HCT116 (cell line): ENCODE results near the gene ARHGEF19. TPM values are rescaled to one million over a fixed set of nuclear protein-coding genes. Genes with fewer than 3 reads are reported as not detected.

Experiments
- ATAC-seq: fragments of 200-7000 bp; cut with Tn5 transposase; 2 replicates; pipeline ENCODE4 v1.9.1; 2020; ENCODE audit warnings: mild to moderate bottlenecking, moderate library complexity
- BruUV-seq: library from RNA; stranded (reverse); fragments of 400-500 nt; replicated peaks from 2 replicates; lab custom pipeline; 2021; lab: Mats Ljungman, UMichigan
- CTCF ChIA-PET: fragments of 300-600 bp; sonication (Branson Sonifier 250); formaldehyde crosslinking; loops from one replicate; lab custom pipeline; 2021; ENCODE audit warnings: antibody characterized with exemption; lab: Charles Lee
- POLR2A ChIA-PET: fragments of 300-600, 350-600 bp; sonication (Branson Sonifier 250); formaldehyde crosslinking; loops from one replicate; lab custom pipeline; 2021; ENCODE audit warnings: antibody characterized with exemption; lab: Charles Lee
- RAD21 ChIA-PET, 2 experiments: fragments of 300-600 bp; sonication (Branson Sonifier 250); formaldehyde crosslinking; loops; one replicate each; lab custom pipeline; 2023; ENCODE audit warnings: low total read pairs in 2 of 2; ENCODE audit not compliant: uncharacterized antibody in 2 of 2, unreplicated experiment in 2 of 2, low non-redundant PET in 1 of 2; lab: Charles Lee
- DNase-seq: peaks from one replicate; pipeline ENCODE4 v3.0.0-alpha.2; 2010; ENCODE audit warnings: low read depth, low spot score
- H2AFZ ChIP-seq: fragments of 200-600 bp; shearing (Covaris generic), sonication (generic); 2 replicates; pipeline ENCODE4 v1.6.1; 2017; ENCODE audit warnings: low read depth, mixed run types, mixed read lengths, antibody characterized with exemption, low read length; ENCODE audit not compliant: poor library complexity, severe bottlenecking
- H3K27ac ChIP-seq: 2 replicates; pipeline ENCODE4 v1.5.1; 2012; ENCODE audit warnings: low read depth, low read length
- H3K27me3 ChIP-seq: fragments of 200-600 bp; sonication (generic); 2 replicates; pipeline ENCODE4 v1.6.1; 2016; ENCODE audit warnings: mixed run types, low read length, mixed read lengths; ENCODE audit not compliant: insufficient read depth
- H3K36me3 ChIP-seq, 2 experiments: fragments of 200-500 bp in 1 of 2; fragments of 200-600 bp in 1 of 2; sonication (Bioruptor generic) in 1 of 2; sonication (generic) in 1 of 2; 2 replicates each; pipeline versions ENCODE4 v1.5.1 to v1.6.1; 2014 to 2016; ENCODE audit warnings: low read length in 2 of 2, inconsistent platforms in 1 of 2, mixed read lengths in 1 of 2, mixed run types in 1 of 2; ENCODE audit not compliant: insufficient read depth in 2 of 2, control insufficient read depth in 1 of 2
- H3K4me1 ChIP-seq, 2 experiments: fragments of 200-600 bp in 1 of 2; sonication (generic) in 1 of 2; 2 replicates each; pipeline versions ENCODE4 v1.5.1 to v1.6.1; 2012 to 2017; ENCODE audit warnings: low read length in 2 of 2, inconsistent platforms in 1 of 2, mild to moderate bottlenecking in 1 of 2, mixed read lengths in 1 of 2, mixed run types in 1 of 2, moderate library complexity in 1 of 2; ENCODE audit not compliant: insufficient read depth in 2 of 2, control insufficient read depth in 1 of 2
- H3K4me2 ChIP-seq: fragments of 200-600 bp; sonication (generic); 2 replicates; pipeline ENCODE4 v1.6.1; 2017; ENCODE audit warnings: mixed run types, low read length, mixed read lengths
- H3K4me3 ChIP-seq, 2 experiments: fragments of 200-600 bp in 1 of 2; sonication (generic) in 1 of 2; replicated peaks in 1 of 2; 2 replicates each; pipeline ENCODE4 v1.5.1; 2011 to 2016; ENCODE audit warnings: low read length in 2 of 2, control low read depth in 1 of 2, low read depth in 1 of 2, mild to moderate bottlenecking in 1 of 2, mixed read lengths in 1 of 2, mixed run types in 1 of 2
- H3K79me2 ChIP-seq: fragments of 200-600 bp; sonication (generic); 2 replicates; pipeline ENCODE4 v1.6.1; 2017; ENCODE audit warnings: mild to moderate bottlenecking, mixed run types, low read length, moderate library complexity, mixed read lengths; ENCODE audit not compliant: insufficient read depth
- H3K9ac ChIP-seq: fragments of 200-600 bp; sonication (generic); 2 replicates; pipeline ENCODE4 v1.6.1; 2016; ENCODE audit warnings: low read length, mixed read lengths
- H3K9me2 ChIP-seq: fragments of 200-600 bp; sonication (generic), shearing (Covaris generic); 2 replicates; pipeline ENCODE4 v1.6.1; 2017; ENCODE audit warnings: mixed run types, mild to moderate bottlenecking, moderate library complexity; ENCODE audit not compliant: insufficient read depth
- H3K9me3 ChIP-seq, 2 experiments: fragments of 200-500 bp in 1 of 2; fragments of 200-600 bp in 1 of 2; sonication (Bioruptor generic) in 1 of 2; sonication (generic) in 1 of 2; 2 replicates each; pipeline ENCODE4 v1.6.1; 2014 to 2017; ENCODE audit warnings: low read length in 2 of 2, mixed read lengths in 2 of 2, inconsistent platforms in 1 of 2, low read depth in 1 of 2, mild to moderate bottlenecking in 1 of 2, mixed run types in 1 of 2, moderate library complexity in 1 of 2; ENCODE audit not compliant: control insufficient read depth in 1 of 2, insufficient read depth in 1 of 2
- H4K20me1 ChIP-seq: fragments of 200-600 bp; sonication (generic), shearing (Covaris generic); 2 replicates; pipeline ENCODE4 v1.6.1; 2017; ENCODE audit warnings: mixed run types, mild to moderate bottlenecking, moderate library complexity; ENCODE audit not compliant: insufficient read depth
- CEBPB ChIP-seq: IDR thresholded peaks from 2 replicates; pipeline ENCODE4 v1.6.1; 2012; ENCODE audit warnings: low read depth
- POLR2A ChIP-seq: IDR thresholded peaks from 2 replicates; pipeline ENCODE4 v1.7.0; 2011; ENCODE audit warnings: borderline replicate concordance; ENCODE audit not compliant: insufficient read depth, insufficient read length; ENCODE audit errors: extremely low read depth
- SIN3A ChIP-seq: IDR thresholded peaks from 2 replicates; pipeline ENCODE4 v1.6.1; 2012; ENCODE audit warnings: low read depth
- intact Hi-C: fragments of 100-400 bp; cut with micrococcal nuclease; formaldehyde crosslinking; loops from 2 replicates; pipeline ENCODE4 v1.10.0; 2022
- total RNA-seq: library from RNA; stranded (reverse); gene quantifications from one replicate; pipeline ENCODE4 v1.2.1, GENCODE V29; 2021; ENCODE audit not compliant: unreplicated experiment
- TF ChIP-seq, protein P1 (sequence below): IDR thresholded peaks from 2 replicates; pipeline ENCODE4 v1.6.1; 2012
- TF ChIP-seq, protein P2 (sequence below), 3 experiments: fragments of 200-600 bp in 1 of 3; sonication (generic) in 1 of 3; IDR thresholded peaks in 2 of 3; conservative IDR thresholded peaks in 1 of 3; 2 replicates each; pipeline ENCODE4 v1.5.1; 2012 to 2017; ENCODE audit warnings: low read depth in 2 of 3, low read length in 2 of 3, antibody characterized with exemption in 1 of 3, borderline replicate concordance in 1 of 3, control low read depth in 1 of 3, mild to moderate bottlenecking in 1 of 3, mixed read lengths in 1 of 3, mixed run types in 1 of 3, moderate library complexity in 1 of 3; ENCODE audit not compliant: insufficient read depth in 1 of 3

The ARHGEF19 gene
- total RNA-seq, 1 experiment from 2014 or later, result 59.7 TPM

GRCh38 chr1:16235944-16236510 is 23.6 kb upstream of the ARHGEF19 start:
- CTCF ChIA-PET, result interaction anchor here (1.3 to 2.6 kb wide), 2 partner anchors 12 to 20 kb away, joined by 5 to 9 read pairs; no protein-coding TSS in a partner anchor
- peak overlapping the region; percentile 84 for H3K9ac ChIP-seq
- peak; percentile 54 for DNase-seq

More at GRCh38 chr1:16235944-16236510, 23.6 kb upstream of the ARHGEF19 start:
- ChIA-PET RAD21 (interaction anchor here in 1 of 2 experiments (1.0 kb wide), 1 partner anchor 157 kb away, joined by 3 read pairs; no protein-coding TSS in a partner anchor), POLR2A (no interaction called here)
- H3K4me1 ChIP-seq, result peaks cover 16 to 33% of the 10 kb centered on the region in 2 experiments
- H3K27ac ChIP-seq, result peak overlapping the region; percentile 70
- no peaks in the 10 kb centered on the region for H3K36me3 ChIP-seq
- peak overlapping the region; percentile 96 for H3K4me2 ChIP-seq
- TF ChIP-seq SIN3A (peak; percentile 65), CEBPB (no peak), POLR2A (no peak)
- TF ChIP-seq, protein P1, sequence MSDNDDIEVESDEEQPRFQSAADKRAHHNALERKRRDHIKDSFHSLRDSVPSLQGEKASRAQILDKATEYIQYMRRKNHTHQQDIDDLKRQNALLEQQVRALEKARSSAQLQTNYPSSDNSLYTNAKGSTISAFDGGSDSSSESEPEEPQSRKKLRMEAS, result peak; percentile 96
- TF ChIP-seq, protein P2, sequence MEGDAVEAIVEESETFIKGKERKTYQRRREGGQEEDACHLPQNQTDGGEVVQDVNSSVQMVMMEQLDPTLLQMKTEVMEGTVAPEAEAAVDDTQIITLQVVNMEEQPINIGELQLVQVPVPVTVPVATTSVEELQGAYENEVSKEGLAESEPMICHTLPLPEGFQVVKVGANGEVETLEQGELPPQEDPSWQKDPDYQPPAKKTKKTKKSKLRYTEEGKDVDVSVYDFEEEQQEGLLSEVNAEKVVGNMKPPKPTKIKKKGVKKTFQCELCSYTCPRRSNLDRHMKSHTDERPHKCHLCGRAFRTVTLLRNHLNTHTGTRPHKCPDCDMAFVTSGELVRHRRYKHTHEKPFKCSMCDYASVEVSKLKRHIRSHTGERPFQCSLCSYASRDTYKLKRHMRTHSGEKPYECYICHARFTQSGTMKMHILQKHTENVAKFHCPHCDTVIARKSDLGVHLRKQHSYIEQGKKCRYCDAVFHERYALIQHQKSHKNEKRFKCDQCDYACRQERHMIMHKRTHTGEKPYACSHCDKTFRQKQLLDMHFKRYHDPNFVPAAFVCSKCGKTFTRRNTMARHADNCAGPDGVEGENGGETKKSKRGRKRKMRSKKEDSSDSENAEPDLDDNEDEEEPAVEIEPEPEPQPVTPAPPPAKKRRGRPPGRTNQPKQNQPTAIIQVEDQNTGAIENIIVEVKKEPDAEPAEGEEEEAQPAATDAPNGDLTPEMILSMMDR (IDR thresholded peaks at IDR 0.05 in 2 of 3, conservative IDR thresholded peaks at IDR 0.05 in 1 of 3; ENCODE audit: borderline replicate concordance in 1 of 3, insufficient read depth in 1 of 3, low read depth in 2 of 3, low read length in 2 of 3), result peak in 2 of 3 experiments; percentile 48 to 51; a peak in 4 of 6 replicates
- H4K20me1 ChIP-seq, result no peaks in the 10 kb centered on the region
- peak; percentile 79 for ATAC-seq
- H3K4me3 ChIP-seq, result peak overlapping the region; percentile 70 to 83
- no TSS peak for BruUV-seq
- no peak overlapping the region for H2AFZ ChIP-seq
- H3K27me3 ChIP-seq, result no peaks in the 10 kb centered on the region
- no peaks in the 10 kb centered on the region for H3K9me3 ChIP-seq
- intact Hi-C loops, result loop anchor here (2.0 kb wide), 2 partner anchors 19 to 29 kb away; no protein-coding TSS in a partner anchor
- no peaks in the 10 kb centered on the region for H3K9me2 ChIP-seq
- no peaks in the 10 kb centered on the region; the same call in 1 of the 2 replicates for H3K79me2 ChIP-seq
